ENCODE results near the gene ASTN2.

Gene ASTN2

DNA sequence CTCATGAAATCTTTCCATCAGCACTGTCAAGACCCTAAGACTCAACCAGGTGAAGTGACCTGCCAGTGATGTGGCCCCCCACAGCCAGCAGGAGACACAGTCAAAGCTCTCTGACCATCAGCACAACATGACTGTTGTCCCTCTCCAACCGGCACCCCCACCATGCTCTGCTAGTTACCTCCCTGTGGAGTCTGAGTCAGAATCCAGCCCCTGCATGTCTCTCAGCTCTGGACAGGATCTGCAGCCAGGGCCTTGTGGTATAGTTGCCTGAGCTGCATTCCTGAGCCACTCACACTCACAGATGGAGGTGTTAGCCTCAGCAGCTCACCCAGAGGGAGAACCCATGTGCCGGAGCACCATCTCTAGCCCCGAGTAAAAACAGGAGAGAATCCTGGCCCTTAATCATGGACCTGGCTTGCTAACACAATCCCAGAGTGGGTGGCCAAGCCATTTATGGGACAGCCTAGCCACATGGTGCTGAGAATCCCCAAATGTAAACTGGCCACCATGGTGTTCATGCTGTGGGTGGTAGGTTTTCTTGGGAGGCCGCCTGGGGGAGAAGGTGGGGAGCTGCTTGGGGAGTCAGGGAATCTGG is 1023.5 kb downstream of the ASTN2 start:
- DNase-seq, result no peak

DNA sequence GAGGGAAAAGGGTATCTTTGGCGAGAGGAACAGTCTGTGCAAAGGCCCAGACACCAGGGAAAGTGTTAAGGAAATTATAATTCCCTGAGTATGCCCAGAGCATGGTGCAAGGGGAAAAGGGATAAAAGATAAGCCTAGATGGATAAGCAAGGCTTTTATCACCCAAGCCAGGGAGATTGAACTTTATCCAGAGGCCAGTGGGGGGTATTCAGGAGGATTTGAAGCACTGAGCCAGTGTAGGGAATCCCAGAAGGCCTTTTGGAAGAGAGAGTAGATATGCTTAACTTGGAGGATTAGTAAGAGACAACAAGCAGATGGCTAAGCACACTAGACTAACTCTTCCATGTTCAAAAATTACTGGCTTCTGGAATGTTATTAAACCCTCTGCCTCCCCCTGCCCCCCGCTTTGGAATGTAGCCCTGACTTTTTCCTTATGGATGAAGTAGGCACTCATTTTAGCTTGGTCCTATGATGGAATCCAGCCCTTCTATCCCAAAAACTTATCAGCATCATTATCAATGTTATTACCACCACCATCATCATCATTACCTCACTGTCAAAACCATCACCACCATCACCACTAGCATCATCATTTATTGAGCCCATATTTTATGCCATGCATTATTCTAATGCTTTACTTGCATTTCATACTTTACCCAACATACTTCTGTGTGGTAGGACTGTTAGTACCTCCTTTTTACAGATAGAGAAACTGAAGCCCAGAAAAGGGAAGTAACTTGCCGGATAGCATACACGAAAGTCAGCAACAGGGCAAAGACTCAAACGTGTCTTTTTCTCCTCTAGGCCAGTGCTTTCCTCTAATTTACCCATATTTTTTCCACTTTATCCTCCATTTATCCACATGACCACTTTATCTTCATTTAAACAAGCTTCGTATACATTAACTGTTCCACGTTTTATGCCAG is 1024.3 kb downstream of the ASTN2 start:
- no peak for DNase-seq

DNA sequence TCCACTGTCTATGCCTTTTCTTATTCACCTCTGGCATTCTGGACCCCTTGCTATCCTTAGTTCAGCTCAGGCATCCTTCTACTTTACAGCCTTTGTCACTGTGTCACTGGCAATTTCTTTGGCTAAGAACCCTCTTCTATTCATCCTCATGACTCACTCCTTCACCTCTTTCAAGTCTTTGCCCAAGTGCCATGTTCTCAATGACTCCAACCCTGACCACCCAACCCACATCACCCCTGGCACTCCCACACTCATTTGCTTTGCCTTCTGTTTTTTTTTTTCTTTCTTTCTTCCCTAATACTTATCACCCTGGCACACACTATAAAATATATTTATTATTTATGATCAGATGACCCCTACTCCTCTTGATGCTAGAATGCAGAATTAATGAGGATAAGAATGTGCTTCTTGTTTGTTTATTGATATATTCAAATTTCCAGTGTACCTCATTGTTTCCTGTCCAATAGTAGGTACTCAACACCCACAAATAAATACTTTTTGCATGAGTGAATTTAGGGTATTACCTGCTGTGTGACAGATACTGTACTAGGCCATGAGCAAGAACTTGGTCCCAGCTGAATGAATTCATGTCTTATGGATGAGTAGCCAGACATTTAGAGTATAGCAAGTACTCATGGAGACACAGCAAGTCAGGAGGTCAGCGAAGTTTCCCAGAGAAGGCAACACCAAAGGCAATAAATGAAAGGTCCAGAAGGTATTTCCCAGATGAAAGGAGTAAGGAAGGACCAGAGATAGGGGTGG is 1025.1 kb downstream of the ASTN2 start:
- DNase-seq, result no peak

DNA sequence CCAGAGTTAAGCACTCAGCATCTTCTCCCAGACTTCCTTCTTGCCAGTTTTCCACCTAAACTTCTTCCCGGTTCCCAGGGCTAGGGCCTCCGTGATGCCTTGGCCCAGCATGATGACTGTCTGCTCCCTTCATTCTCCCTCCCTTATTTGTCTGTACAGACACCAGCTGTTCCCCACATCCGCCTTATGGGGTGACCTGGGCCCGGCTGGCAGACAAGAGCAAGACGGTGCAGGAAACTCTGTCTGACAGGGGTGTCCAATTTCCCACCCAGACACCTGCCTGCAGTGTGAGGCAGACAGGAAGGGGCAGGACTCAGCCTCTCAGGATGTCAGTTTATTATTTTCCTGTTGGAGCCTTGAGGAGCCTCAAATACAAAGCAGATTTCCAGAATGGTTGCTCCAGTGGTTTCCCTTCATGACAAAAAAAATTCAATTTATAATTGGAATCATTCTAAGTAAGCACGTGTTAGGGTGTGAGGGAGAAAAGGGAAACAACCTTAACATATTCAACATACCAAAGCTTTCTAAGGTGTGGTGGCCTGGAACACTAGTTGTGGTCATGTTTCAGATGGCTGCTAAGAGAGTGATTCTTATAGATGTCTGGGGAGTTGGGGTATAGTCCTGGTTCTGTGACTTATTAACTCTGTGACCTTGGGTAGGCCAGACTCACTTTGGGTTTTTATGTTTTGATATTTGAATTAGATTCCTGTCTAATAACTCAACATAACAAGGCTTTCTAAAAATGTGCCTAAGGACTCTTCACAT is 1026.7 kb downstream of the ASTN2 start:
- no peak for DNase-seq

DNA sequence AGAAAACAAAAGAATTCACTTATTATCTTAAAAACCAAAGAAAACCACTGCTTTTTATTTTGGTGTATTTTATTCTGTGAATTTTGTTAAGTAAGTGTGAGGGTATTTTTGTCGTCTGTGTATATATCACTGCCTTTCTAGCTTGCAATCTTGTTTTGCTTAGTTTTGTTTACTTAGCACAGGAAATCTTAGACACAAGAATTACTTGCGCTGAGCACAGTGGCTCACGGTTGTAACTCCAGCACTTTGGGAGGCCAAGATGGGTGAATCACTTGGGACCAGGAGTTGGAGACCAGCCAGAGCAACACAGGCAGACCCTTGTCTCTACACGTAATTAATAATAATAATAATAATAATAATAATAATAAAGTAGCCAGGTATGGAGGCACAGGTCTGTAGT is 1030.9 kb downstream of the ASTN2 start:
- DNase-seq, result no peak

DNA sequence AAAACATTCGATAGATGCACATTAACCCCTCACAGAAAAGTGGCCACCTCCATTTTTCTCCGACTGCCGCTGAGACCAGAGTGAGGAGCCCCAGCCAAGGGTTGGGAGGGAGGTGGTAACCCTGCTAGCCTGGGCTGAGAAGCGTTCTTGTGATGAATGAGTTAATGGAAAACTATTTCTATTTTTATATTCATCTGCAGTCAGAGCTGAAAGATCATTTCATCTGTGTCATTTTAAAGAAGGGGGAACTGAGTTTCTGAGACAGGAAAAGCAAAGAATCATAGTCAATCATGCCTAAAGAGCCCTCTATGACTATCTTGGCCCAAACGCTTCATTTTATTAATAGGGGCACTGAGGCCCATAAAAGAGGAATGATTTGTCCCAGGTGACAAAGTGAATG is 1031.7 kb downstream of the ASTN2 start:
- DNase-seq, result no peak

DNA sequence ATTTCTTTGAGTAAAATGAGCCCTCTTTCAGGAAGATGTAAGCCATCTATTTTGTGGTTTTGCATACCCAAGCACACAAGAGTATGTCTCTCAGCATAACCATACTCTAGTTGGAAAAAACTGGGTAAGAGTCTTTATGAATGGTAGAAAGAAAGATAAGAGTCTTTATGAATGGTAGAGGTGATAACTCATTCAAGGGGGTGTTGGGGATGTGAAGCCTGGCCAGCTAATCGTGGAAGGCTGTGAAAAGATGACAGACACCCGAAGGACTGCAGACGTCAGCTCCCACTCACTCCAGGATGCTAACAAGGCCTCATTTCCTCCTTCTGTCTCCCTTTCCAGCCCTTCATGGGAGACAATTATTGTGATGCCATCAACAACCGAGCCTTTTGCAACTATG is 1032.8 kb downstream of the ASTN2 start:
- no peak for DNase-seq

DNA sequence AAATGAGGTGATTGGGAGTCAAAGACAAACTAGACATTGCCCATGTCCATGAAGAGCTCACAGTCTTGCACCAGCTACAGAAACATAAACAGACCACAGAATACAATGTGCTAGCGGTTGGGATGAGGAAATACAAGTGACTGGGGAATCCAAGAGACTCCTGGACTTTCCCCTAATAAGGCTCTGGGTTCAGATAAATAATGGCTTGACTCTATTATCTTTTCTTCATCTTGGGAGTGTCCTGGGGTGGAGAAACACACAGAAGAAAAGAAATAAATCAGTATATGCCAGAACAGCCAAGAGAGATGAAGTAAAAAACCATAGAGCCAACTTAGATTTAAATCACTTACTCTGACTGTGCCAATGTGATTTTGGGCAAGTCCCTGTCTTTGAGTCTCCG is 1033.5 kb downstream of the ASTN2 start:
- DNase-seq, result no peak

DNA sequence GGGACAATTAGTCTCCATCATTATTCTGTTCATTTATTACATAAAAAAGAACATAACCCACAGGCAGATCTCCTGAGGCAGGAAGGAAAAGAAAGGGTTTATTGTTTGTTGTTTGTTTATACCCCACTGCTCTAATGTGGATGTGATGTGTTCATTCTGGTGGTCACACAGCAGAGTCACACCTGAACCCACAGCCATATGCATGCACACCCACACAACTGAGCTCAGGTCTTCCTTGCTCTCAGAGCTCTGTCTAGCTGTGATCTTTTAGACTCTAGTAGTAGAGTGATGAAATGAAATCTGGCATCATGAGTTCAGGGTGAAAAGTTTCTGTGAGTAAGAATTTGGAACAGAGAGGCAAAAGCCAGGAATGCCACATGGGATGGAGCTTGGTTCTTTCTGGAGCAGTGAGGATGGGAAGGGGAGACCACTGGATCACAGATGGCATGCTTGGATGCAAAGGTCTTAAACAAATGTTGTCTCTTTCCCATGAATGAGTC is 1034.3 kb downstream of the ASTN2 start:
- no peak for DNase-seq

DNA sequence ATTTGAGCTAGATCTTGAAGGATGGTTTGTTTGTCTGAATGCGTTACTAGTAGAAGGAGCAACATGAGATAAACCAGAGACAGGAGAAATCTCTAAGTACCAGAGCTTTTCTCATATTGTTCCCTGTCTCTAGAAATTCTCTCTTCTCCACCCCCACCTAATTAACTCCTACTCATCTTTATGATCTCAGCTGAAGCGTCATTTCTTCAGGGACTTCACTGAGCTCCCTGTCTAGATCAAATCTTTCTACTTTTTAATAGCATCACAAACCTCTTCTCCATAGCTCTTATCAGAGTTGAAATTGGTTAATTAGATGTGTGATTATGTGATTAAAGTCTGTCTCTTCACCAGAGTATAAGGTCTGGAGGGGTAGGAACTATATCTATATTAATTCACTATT is 1035.0 kb downstream of the ASTN2 start:
- no peak for DNase-seq

DNA sequence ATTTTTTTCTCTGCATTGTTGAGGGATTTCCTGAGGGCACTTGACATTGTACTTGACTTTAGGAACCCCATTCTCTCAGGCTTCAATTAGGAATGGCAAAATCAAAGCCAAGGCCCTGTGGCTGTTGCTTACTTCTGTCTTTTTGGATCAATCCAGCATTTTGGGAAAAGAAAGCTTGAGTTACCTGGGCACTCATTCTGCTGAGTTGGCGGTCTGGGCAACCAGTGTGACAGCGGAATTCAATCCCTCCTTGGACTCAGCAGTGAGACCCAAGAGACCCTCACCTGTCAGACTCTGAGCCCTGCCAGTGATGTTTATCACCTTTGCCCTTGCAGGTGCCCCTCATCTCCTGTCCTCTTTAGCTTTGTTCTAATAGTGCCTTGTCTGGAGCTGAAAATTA is 1036.0 kb downstream of the ASTN2 start:
- DNase-seq, result no peak

DNA sequence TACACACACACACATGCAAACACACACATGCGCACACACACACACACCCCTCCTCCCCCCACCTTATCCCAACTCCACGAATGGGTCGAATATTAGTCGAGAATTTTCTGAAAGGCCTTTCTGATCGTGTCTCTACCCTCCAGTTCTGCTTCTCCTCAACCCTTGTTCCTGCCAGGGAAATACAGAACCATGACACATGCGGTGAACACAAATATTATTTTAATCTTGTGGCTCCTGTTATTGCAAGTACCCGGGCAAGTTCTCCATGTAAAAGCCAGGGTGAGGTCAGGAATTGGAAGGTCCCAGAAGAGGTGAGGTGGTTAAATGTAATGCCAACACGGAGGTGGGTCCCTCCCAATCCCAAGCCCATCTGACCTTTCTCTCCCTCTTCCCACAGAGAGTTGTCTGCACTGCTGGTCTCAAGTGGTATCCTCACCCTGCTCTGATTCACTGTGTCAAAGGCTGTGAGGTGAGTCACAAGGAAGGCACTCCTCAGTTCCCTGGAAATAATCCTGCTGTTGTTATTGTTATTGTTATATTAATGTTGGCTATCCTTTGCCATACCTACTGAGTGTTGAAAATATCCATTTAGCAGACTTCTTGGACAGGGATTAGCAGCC is 1037.6 kb downstream of the ASTN2 start:
- DNase-seq, result no peak

Measured in T-helper 1 cell (primary cell).